Immature natural killer cell (primary cell): Measurements from ENCODE around the gene POLD1. TPM values are rescaled to one million over a fixed set of nuclear protein-coding genes. Genes with fewer than 3 reads are reported as not detected.
"Not testable (repeated sequence)": the region's sequence is repeated elsewhere in the genome, so short reads cannot be mapped to it uniquely, and the experiment has no call there.

Experiments
- DNase-seq, 3 donors: peaks; one replicate each; pipeline ENCODE4 v3.0.0; 2022; ENCODE audit warnings: mixed read lengths in 1 of 3
- H3K27ac Mint-ChIP-seq, 6 donors: one replicate each; pipeline ENCODE4 v1.8.0; 2020; ENCODE audit warnings: mixed read lengths in 6 of 6, mild to moderate bottlenecking in 5 of 6, inconsistent platforms in 4 of 6, moderate library complexity in 3 of 6
- H3K27me3 Mint-ChIP-seq, 3 donors: one replicate each; pipeline ENCODE4 v1.8.0; 2020 to 2021; ENCODE audit warnings: low read depth in 3 of 3, mild to moderate bottlenecking in 3 of 3, mixed read lengths in 3 of 3, moderate library complexity in 3 of 3, inconsistent platforms in 1 of 3
- H3K36me3 Mint-ChIP-seq, 3 donors: one replicate each; pipeline ENCODE4 v1.8.0; 2020; ENCODE audit warnings: mixed read lengths in 3 of 3, inconsistent platforms in 2 of 3, mild to moderate bottlenecking in 2 of 3
- H3K4me1 Mint-ChIP-seq, 2 donors: one replicate each; pipeline ENCODE4 v1.8.0; 2020; ENCODE audit warnings: inconsistent platforms in 2 of 2, mild to moderate bottlenecking in 2 of 2, mixed read lengths in 2 of 2, moderate library complexity in 1 of 2
- H3K4me3 Mint-ChIP-seq, 5 donors: one replicate each; pipeline ENCODE4 v1.8.0; 2020; ENCODE audit warnings: mild to moderate bottlenecking in 5 of 5, mixed read lengths in 5 of 5, inconsistent platforms in 3 of 5, moderate library complexity in 3 of 5
- H3K9me3 Mint-ChIP-seq, 6 donors: one replicate each; pipeline ENCODE4 v1.8.0; 2020; ENCODE audit warnings: mild to moderate bottlenecking in 6 of 6, mixed read lengths in 6 of 6, inconsistent platforms in 4 of 6, moderate library complexity in 3 of 6
- polyA plus RNA-seq, 3 donors: library from polyadenylated mRNA; unstranded; fragments of 300-500 nt; fragmentation: Illumina TruSeq; gene quantifications; one replicate each; pipeline ENCODE4 v1.2.3, GENCODE V29; 2021

POLD1 gene
- polyA plus RNA-seq, 3 donors from 2014 or later: 14.5 to 24.8 (median 22.8) TPM

DNA sequence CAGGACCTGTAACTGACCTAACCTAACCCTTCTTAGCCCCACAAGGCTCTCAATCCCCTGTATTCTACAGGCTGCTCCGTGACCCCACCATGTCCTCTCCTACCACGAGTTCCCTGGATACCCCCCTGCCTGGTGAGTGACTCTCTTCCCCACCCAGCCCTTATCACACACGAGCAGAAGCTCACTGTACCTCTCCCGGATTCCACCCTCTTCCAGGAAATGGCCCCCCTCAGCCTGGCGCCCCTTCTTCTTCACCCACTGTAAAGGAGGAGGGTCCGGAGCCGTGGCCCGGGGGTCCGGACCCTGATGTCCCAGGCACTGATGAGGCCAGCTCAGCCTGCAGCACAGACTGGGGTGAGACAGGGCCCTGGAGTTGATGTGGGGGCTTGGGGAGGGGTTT lies 6.6 kb upstream of the POLD1 start:
- Mint-ChIP-seq H3K9me3 (peaks cover 0 to 1% (median 0%) of the 10 kb centered on the region in 6 donors), H3K4me3 (peak overlapping the region in 4 of 5 donors; percentile 51 to 100 (median 79)), H3K36me3 (peaks cover 8 to 22% (median 18%) of the 10 kb centered on the region in 3 donors), H3K4me1 (peaks cover 17 to 27% of the 10 kb centered on the region in 2 donors), H3K27ac (peak overlapping the region; percentile 72 to 100 (median 99)), H3K27me3 (peaks cover 8 to 13% (median 11%) of the 10 kb centered on the region in 3 donors)
- DNase-seq: no peak

DNA sequence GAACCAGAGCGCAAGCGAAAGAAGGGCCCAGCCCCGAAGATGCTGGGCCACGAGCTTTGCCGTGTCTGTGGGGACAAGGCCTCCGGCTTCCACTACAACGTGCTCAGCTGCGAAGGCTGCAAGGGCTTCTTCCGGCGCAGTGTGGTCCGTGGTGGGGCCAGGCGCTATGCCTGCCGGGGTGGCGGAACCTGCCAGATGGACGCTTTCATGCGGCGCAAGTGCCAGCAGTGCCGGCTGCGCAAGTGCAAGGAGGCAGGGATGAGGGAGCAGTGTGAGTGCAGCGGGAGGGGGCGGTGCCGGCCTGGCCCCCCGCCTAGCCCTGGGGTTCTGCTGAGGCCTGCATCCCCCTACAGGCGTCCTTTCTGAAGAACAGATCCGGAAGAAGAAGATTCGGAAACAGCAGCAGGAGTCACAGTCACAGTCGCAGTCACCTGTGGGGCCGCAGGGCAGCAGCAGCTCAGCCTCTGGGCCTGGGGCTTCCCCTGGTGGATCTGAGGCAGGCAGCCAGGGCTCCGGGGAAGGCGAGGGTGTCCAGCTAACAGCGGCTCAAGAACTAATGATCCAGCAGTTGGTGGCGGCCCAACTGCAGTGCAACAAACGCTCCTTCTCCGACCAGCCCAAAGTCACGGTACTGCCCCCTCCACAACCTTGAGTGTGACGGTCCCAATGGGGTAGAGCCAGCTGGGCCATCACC lies 5.8 kb upstream of the POLD1 start:
- H3K27me3 Mint-ChIP-seq: peaks cover 11 to 16% (median 13%) of the 10 kb centered on the region in 3 donors
- peaks cover 19 to 31% of the 10 kb centered on the region in 2 donors for H3K4me1 Mint-ChIP-seq
- peaks cover 0 to 1% (median 0%) of the 10 kb centered on the region in 6 donors for H3K9me3 Mint-ChIP-seq
- H3K4me3 Mint-ChIP-seq: peak overlapping the region in 3 of 5 donors; percentile 16 to 47 (median 30)
- DNase-seq: no peak
- peaks cover 8 to 22% (median 18%) of the 10 kb centered on the region in 3 donors for H3K36me3 Mint-ChIP-seq
- H3K27ac Mint-ChIP-seq: peak overlapping the region in 4 of 6 donors; percentile 57 to 99 (median 94)

DNA sequence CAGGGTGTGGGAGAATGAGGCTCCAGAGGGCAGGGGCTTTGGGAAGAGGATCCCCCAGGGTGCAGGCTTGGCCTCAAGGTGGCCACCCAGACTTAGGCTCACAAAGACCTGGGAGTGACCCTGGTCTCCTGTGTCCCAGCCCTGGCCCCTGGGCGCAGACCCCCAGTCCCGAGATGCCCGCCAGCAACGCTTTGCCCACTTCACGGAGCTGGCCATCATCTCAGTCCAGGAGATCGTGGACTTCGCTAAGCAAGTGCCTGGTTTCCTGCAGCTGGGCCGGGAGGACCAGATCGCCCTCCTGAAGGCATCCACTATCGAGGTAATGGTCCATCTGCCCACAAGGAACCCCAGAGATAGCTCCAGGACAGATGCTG lies 5.3 kb upstream of the POLD1 start:
- peaks cover 8 to 22% (median 18%) of the 10 kb centered on the region in 3 donors for H3K36me3 Mint-ChIP-seq
- H3K4me3 Mint-ChIP-seq: no peak overlapping the region
- peaks cover 0 to 1% (median 0%) of the 10 kb centered on the region in 6 donors for H3K9me3 Mint-ChIP-seq
- H3K27me3 Mint-ChIP-seq: peaks cover 16 to 21% (median 19%) of the 10 kb centered on the region in 3 donors
- DNase-seq: no peak
- no peak overlapping the region for H3K27ac Mint-ChIP-seq
- peaks cover 24 to 36% of the 10 kb centered on the region in 2 donors for H3K4me1 Mint-ChIP-seq

DNA sequence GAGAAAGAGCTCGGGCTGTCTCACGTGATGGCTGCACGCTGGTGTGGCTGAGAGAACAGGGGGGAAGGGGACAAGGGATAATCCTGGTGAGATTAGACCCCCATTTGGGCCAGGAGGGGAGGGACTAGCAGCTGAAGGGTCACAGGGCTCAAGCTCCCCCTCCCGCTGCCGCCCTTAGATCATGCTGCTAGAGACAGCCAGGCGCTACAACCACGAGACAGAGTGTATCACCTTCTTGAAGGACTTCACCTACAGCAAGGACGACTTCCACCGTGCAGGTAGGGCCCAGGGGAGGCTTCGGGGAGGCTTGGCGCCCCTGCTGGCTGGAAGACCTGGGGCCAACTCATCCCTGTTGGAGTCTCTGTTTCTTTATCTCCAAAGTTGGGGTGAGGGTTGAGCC lies 4.5 kb upstream of the POLD1 start:
- H3K4me1 Mint-ChIP-seq: peaks cover 29 to 43% of the 10 kb centered on the region in 2 donors
- peaks cover 0 to 1% (median 0%) of the 10 kb centered on the region in 6 donors for H3K9me3 Mint-ChIP-seq
- H3K27ac Mint-ChIP-seq: peak overlapping the region in 1 of 6 donors; percentile 34
- peaks cover 22 to 28% (median 24%) of the 10 kb centered on the region in 3 donors for H3K27me3 Mint-ChIP-seq
- peaks cover 8 to 22% (median 18%) of the 10 kb centered on the region in 3 donors for H3K36me3 Mint-ChIP-seq
- DNase-seq: no peak
- no peak overlapping the region for H3K4me3 Mint-ChIP-seq

DNA sequence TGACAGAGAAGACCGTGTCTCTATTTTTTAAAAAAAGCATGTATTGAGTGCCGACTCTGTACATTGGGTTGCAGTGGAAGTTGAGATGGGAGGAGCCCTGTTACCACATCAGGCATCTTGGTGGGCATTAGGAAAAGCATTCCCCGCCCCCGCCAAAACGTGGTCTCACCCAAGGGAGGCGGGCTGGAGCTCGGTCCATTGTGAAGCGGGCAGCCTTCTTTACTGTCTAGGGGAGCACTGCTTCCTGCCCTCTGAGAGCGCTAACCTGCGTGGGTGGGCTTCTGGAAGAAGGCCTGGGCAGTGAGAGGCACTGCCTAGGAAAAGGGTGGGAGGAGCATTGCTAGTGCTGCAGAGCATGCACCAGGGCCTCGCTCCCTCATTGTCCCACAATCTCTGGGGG lies 4.0 kb upstream of the POLD1 start:
- peaks cover 0 to 1% (median 0%) of the 10 kb centered on the region in 6 donors for H3K9me3 Mint-ChIP-seq
- H3K36me3 Mint-ChIP-seq: peaks cover 8 to 22% (median 18%) of the 10 kb centered on the region in 3 donors
- H3K4me1 Mint-ChIP-seq: peaks cover 34 to 49% of the 10 kb centered on the region in 2 donors

DNA sequence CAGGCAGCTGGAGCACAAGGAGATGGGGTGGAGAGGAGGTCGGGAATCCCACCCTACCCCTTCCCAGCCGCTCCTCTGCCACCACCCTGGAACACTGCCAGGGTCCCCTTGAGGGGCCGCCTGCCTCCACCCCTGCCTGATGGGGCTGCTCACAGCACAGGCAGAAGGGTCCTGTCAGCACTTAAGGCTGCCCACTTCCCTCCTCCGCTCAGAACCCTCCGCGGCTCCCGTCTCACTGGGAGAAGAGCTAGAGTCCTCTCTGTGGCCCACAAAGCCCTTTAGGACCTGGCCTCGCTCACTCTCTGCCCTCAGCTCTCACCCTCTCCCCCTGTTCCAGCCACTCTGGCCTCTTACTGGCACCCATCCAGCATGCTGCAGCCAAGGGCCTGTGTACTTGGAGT lies 3.4 kb upstream of the POLD1 start:
- no peak for DNase-seq
- no peak overlapping the region for H3K4me3 Mint-ChIP-seq
- H3K27me3 Mint-ChIP-seq: peaks cover 23 to 27% (median 24%) of the 10 kb centered on the region in 3 donors
- peaks cover 37 to 50% of the 10 kb centered on the region in 2 donors for H3K4me1 Mint-ChIP-seq
- H3K9me3 Mint-ChIP-seq: peaks cover 0 to 1% (median 0%) of the 10 kb centered on the region in 6 donors
- peaks cover 8 to 22% (median 18%) of the 10 kb centered on the region in 3 donors for H3K36me3 Mint-ChIP-seq
- peak overlapping the region in 1 of 6 donors; percentile 28 for H3K27ac Mint-ChIP-seq

More for the DNA sequence above, 4.0 kb upstream of the POLD1 start:
- Mint-ChIP-seq H3K27me3 (peaks cover 23 to 27% (median 24%) of the 10 kb centered on the region in 3 donors), H3K27ac (peak overlapping the region in 1 of 6 donors; percentile 45), H3K4me3 (no peak overlapping the region)
- no peak for DNase-seq

DNA sequence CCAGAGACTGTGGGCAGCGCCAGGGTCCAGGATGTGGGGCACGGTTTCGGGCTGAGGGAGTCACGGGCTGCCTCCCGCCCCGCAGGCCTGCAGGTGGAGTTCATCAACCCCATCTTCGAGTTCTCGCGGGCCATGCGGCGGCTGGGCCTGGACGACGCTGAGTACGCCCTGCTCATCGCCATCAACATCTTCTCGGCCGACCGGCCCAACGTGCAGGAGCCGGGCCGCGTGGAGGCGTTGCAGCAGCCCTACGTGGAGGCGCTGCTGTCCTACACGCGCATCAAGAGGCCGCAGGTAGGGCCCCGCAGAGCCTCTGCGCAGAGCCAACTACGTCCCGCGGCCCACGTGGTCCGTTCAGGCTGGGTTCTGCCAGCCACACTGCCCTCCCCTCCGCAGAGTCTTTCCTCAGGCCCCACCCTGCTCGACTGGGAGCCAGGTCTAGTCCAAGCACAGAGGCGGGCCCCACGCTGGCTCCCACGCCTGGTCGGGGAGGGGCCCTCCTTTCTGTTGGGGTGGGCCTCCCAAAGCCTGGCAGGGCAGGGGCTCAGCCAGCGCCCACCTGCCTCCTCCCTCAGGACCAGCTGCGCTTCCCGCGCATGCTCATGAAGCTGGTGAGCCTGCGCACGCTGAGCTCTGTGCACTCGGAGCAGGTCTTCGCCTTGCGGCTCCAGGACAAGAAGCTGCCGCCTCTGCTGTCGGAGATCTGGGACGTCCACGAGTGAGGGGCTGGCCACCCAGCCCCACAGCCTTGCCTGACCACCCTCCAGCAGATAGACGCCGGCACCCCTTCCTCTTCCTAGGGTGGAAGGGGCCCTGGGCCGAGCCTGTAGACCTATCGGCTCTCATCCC lies 2.0 kb upstream of the POLD1 start:
- H3K36me3 Mint-ChIP-seq: peaks cover 8 to 22% (median 18%) of the 10 kb centered on the region in 3 donors
- H3K27ac Mint-ChIP-seq: peak overlapping the region in 1 of 6 donors; percentile 67
- no peak overlapping the region for H3K4me3 Mint-ChIP-seq
- H3K27me3 Mint-ChIP-seq: peaks cover 15 to 22% (median 19%) of the 10 kb centered on the region in 3 donors
- H3K9me3 Mint-ChIP-seq: no peaks in the 10 kb centered on the region
- peaks cover 32 to 39% of the 10 kb centered on the region in 2 donors for H3K4me1 Mint-ChIP-seq
- DNase-seq: peak in 1 of 3 donors; percentile 13

DNA sequence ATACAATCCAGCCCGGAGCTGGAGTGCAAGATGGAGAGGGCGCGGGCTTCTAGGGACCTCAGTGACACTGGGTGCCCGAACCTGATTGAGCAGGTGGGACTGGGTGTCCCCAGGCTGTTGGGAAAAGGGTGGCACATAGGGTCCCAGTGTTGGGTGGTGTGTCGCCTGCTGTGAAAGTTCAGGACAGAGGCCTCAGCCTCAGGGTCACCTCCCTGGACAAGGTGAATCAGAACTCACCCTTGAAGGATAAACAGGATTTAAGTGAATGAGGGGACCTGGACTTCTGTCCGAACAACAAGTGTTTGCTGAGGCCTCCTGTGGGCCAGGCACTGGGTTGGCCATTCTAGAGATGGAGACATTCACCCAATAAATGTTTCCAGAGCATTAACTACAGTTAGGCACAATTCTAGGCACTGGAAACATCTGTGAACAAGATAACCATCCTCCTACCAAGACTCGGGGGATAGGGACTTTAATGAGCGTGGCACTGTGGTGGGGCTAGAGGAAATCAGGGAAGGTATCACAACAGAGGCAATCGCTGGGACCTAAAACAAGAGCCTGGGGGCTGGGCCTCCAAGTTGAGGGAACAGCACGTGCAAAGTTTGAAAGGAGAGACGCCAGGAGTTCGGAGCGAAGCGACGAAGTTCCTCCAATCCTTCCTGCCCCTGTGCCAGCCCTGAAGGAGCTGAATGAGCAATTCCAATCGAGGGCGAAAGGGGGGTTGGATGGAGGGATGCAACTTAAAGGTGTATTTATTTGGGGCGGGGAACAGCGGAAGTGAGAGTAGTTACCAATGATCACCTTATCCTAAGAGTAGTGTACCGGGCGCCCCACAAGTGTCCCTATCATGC lies 921 bp upstream of the POLD1 start:
- peak overlapping the region; percentile 88 to 96 (median 92) for H3K27ac Mint-ChIP-seq
- peaks cover 33 to 36% of the 10 kb centered on the region in 2 donors for H3K4me1 Mint-ChIP-seq
- H3K9me3 Mint-ChIP-seq: no peaks in the 10 kb centered on the region
- H3K4me3 Mint-ChIP-seq: peak overlapping the region; percentile 90 to 99 (median 91)
- peaks cover 12 to 26% (median 18%) of the 10 kb centered on the region in 3 donors for H3K36me3 Mint-ChIP-seq
- no peak for DNase-seq
- peaks cover 15 to 20% (median 19%) of the 10 kb centered on the region in 3 donors for H3K27me3 Mint-ChIP-seq

DNA sequence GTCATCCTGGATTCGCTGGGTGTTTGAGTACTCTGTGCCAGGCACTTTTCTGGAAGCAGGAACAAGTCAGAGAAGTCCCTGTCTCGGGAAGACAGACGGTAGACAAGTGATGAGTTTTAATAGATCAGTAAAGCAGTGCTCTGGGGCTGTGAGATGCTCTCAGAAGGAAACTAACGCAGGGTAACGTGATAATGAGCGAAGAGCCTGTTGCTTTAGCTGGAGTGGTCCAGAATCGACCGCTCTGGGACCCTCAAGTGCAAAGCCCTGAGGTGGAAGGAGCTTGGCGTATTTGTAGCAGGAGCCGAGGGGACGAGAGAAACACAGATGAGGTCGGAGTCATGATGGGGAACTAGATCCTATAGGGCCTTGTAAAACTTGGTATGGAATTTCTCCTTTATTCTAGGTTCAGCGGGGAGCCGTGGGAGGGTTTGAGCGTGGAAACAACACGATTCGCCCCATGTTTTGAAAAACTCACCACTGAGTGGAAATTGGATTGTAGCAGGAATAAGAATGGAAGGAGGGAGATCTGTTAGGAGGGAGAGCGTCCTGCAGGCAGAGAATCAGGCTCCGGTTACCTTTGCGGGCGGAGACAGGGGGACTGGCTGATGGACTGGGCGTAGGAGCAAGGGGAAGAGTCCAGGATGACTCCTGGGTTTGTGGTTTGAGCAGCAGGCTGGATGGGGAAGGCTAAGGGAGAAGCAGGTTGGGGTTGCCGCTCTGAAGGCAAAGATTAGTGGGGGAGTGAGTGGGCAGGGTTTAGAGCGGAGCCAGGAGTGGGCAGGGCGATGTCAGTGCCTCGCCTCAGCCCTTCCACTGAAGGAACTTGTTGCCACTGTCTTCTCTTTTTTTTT lies 763 bp downstream of the POLD1 start:
- H3K27me3 Mint-ChIP-seq: peaks cover 15 to 19% (median 19%) of the 10 kb centered on the region in 3 donors
- no peak for DNase-seq
- peaks cover 30% of the 10 kb centered on the region in 2 donors for H3K4me1 Mint-ChIP-seq
- H3K9me3 Mint-ChIP-seq: no peaks in the 10 kb centered on the region
- peak overlapping the region; percentile 90 to 99 (median 91) for H3K4me3 Mint-ChIP-seq
- peak overlapping the region; percentile 68 to 96 (median 92) for H3K27ac Mint-ChIP-seq
- H3K36me3 Mint-ChIP-seq: peaks cover 8 to 16% (median 10%) of the 10 kb centered on the region in 3 donors

DNA sequence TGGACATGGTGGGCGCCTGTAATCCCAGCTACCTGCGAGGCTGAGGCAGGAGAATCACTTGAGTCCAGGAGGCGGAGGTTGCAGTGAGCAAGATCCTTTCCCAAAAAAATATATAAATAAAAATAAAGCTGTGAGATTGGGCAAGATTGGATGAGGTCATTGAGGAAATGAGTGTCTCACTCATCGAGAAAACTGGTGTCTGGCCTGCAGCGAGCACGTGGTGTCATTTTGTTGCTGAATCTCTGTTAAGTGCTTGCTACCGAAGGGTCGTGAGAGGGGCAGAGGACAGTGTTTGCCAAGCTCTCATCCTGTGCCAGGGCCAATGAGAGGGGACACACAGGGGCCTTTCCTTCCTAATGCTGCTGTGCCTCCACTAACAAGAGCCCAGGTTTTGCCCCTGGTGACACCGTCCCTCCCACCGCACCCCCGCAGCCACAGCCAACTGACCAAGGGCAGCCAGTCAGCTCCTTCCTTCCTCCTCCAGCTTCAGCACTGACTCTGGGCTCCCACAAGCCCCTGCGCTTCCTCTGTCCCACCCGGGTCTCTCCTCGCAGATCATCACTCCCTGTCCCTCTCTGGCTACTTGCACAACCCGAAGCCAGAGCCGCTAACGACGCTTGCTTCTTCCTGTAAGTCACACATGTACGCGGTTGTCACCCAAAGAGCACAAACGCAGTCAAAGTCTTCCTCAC lies 3.2 kb downstream of the POLD1 start:
- peaks cover 15 to 16% (median 15%) of the 10 kb centered on the region in 3 donors for H3K27me3 Mint-ChIP-seq
- H3K4me1 Mint-ChIP-seq: peaks cover 26 to 30% of the 10 kb centered on the region in 2 donors
- H3K4me3 Mint-ChIP-seq: peak overlapping the region in 4 of 5 donors; percentile 8 to 63 (median 44)
- peak overlapping the region in 3 of 6 donors; percentile 52 to 69 (median 54) for H3K27ac Mint-ChIP-seq
- no peak for DNase-seq
- no peaks in the 10 kb centered on the region for H3K9me3 Mint-ChIP-seq
- peaks cover 0 to 7% (median 4%) of the 10 kb centered on the region in 3 donors for H3K36me3 Mint-ChIP-seq

DNA sequence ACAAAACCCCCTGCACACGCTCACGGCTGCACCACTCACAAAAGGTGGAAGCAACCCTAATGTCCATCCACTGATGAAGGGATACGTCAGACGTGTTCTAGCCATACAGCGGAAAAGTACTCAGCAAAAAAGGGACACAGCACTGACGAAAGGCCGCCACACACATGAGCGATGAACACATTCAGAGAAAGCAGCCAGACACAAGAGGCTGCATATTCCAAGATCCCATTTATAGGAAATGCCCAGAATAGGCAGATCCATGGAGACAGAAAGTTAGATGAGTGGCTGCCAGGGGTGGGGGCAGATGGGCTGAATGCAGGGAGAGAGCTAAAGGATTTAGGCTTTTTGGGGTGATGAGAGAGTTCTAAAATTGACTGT lies 3.7 kb downstream of the POLD1 start:
- H3K36me3 Mint-ChIP-seq: peaks cover 0 to 9% (median 4%) of the 10 kb centered on the region in 3 donors
- H3K27ac Mint-ChIP-seq: peak overlapping the region in 4 of 6 donors; percentile 33 to 69 (median 53)
- H3K4me1 Mint-ChIP-seq: peaks cover 26 to 30% of the 10 kb centered on the region in 2 donors
- no peak for DNase-seq
- no peaks in the 10 kb centered on the region for H3K9me3 Mint-ChIP-seq
- H3K4me3 Mint-ChIP-seq: peak overlapping the region in 4 of 5 donors; percentile 8 to 63 (median 44)
- H3K27me3 Mint-ChIP-seq: peaks cover 15 to 16% (median 15%) of the 10 kb centered on the region in 3 donors

DNA sequence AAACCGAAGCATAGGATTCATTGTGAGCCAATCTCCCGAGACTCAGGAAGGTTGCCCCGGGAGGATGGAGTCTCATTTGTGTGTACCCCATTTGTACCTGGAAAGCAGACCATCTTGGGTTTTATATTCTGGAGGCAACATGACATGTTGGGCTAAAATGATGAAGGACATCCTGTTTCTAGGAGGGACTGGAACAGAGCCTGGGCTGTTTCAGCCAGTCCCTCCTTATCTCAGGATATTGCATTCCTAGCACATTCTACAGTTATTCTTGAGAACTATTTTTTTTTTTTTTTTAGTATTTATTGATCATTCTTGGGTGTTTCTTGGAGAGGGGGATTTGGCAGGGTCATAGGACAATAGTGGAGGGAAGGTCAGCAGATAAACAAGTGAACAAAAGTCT lies 6.1 kb downstream of the POLD1 start:
- DNase-seq, H3K9me3 Mint-ChIP-seq, H3K27ac Mint-ChIP-seq, H3K4me1 Mint-ChIP-seq, H3K27me3 Mint-ChIP-seq, H3K4me3 Mint-ChIP-seq: not testable (repeated sequence)
- peaks cover 3 to 14% (median 9%) of the 10 kb centered on the region in 3 donors for H3K36me3 Mint-ChIP-seq
